ENCODE measurements around the gene ABCA1. TPM values are rescaled to one million over a fixed set of nuclear protein-coding genes. Genes with fewer than 3 reads are reported as not detected.

The ABCA1 gene
- total RNA-seq, 1 experiment from 2014 or later, result 2.3 TPM

DNA sequence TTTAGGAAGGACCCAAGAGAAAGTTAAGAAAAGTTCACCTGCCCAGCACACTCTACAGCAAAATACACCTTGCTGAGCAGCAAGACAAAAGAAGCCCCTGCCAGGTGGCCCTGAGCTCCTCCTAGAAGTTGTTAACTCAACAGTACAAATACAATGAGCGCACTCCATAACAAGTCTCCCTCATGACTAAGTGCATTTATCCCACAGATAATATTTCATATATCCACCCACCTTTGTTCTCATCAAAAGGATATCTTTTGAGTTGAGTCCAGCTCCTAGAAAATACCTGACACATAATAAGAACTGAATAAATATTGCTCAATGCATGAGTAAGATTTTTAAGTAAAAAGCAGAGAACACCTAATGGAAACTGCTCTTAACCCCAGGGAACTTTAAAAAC is 73.3 kb downstream of the ABCA1 start:
- Histone ChIP-seq H3K36me3 (ENCODE audit: low read depth, low read length) (no peaks in the 10 kb centered on the region), H3K27ac (ENCODE audit: low read length) (peak overlapping the region; percentile 94), H3K4me2 (ENCODE audit: low read length) (peak overlapping the region; percentile 82), H4K20me1 (ENCODE audit: low read length) (no peaks in the 10 kb centered on the region), H3K27me3 (ENCODE audit: low read length) (no peaks in the 10 kb centered on the region), H3K4me1 (ENCODE audit: insufficient read depth, low read length) (peaks cover 54% of the 10 kb centered on the region), H3K4me3 (ENCODE audit: low read length) (peak overlapping the region; percentile 43; the same call in 1 of the 2 replicates), H3K9me3 (ENCODE audit: low read length) (no peaks in the 10 kb centered on the region), H3F3A (ENCODE audit: low read length, unreplicated experiment) (peaks cover 4% of the 10 kb centered on the region), H3K9ac (ENCODE audit: low read length) (peak overlapping the region; percentile 48; the same call in 1 of the 2 replicates), H3K9me2 (replicated peaks; ENCODE audit: low read length) (no peaks in the 10 kb centered on the region), H3K79me2 (ENCODE audit: low read length) (no peaks in the 10 kb centered on the region), H2AFZ (ENCODE audit: low read length) (no peak overlapping the region)
- CTCF ChIA-PET, result interaction anchor here (0.7 kb wide), 1 partner anchor 8 kb away, joined by 5 read pairs; no protein-coding TSS in a partner anchor
- peak; percentile 69 for ATAC-seq
- no peak for TF ChIP-seq EZH2phosphoT487 (IDR thresholded peaks at IDR 0.05; ENCODE audit: borderline replicate concordance, low read length)
- TF ChIP-seq EZH2 (IDR thresholded peaks at IDR 0.05; ENCODE audit: low read length, unreplicated experiment), result no peak
- TF ChIP-seq, protein P1, sequence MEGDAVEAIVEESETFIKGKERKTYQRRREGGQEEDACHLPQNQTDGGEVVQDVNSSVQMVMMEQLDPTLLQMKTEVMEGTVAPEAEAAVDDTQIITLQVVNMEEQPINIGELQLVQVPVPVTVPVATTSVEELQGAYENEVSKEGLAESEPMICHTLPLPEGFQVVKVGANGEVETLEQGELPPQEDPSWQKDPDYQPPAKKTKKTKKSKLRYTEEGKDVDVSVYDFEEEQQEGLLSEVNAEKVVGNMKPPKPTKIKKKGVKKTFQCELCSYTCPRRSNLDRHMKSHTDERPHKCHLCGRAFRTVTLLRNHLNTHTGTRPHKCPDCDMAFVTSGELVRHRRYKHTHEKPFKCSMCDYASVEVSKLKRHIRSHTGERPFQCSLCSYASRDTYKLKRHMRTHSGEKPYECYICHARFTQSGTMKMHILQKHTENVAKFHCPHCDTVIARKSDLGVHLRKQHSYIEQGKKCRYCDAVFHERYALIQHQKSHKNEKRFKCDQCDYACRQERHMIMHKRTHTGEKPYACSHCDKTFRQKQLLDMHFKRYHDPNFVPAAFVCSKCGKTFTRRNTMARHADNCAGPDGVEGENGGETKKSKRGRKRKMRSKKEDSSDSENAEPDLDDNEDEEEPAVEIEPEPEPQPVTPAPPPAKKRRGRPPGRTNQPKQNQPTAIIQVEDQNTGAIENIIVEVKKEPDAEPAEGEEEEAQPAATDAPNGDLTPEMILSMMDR (conservative IDR thresholded peaks at IDR 0.05; ENCODE audit: low read depth, low read length), result no peak
- intact Hi-C loops (cut with micrococcal nuclease), result loop anchor here (2.0 to 10.0 kb wide), 3 partner anchors 74 to 200 kb away; no protein-coding TSS in a partner anchor
- POLR2A ChIA-PET (ENCODE audit: unreplicated experiment), result interaction anchor here (0.5 kb wide), 1 partner anchor 14 kb away, joined by 3 read pairs; no protein-coding TSS in a partner anchor
- peak; percentile 88 for DNase-seq
- no TSS peak for BruUV-seq (replicated peaks)

DNA sequence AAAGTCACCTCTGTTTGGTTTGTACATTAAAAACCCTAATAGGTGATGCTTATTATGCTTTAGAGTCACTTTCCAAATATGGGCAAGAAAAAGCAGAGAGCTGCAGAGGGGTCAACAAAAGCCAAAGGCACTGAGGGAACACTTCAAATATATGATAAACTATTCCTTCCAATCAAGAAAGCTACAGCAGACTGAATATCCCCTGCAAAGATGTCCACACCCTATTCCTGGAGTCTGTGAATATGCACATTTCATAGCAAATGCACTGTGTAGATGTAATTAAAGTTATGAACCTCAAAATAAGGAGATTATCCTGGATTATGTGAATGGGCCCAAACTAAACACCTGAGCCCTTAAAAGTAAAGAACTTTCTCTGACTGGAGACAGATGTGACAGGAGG is 74.3 kb downstream of the ABCA1 start:
- TF ChIP-seq, protein P1 (conservative IDR thresholded peaks at IDR 0.05; ENCODE audit: low read depth, low read length), result no peak
- TF ChIP-seq EZH2 (IDR thresholded peaks at IDR 0.05; ENCODE audit: low read length, unreplicated experiment), result no peak
- no peak for TF ChIP-seq EZH2phosphoT487 (IDR thresholded peaks at IDR 0.05; ENCODE audit: borderline replicate concordance, low read length)
- no peak overlapping the region for H2AFZ ChIP-seq (ENCODE audit: low read length)
- ATAC-seq (no peak), DNase-seq (no peak)
- H3K9me3 ChIP-seq (ENCODE audit: low read length), result no peaks in the 10 kb centered on the region
- intact Hi-C loops (cut with micrococcal nuclease), result loop anchor here (2.0 to 10.0 kb wide), 3 partner anchors 73 to 201 kb away; no protein-coding TSS in a partner anchor
- H3K36me3 ChIP-seq (ENCODE audit: low read depth, low read length), result no peaks in the 10 kb centered on the region
- peaks cover 4% of the 10 kb centered on the region for H3F3A ChIP-seq (ENCODE audit: low read length, unreplicated experiment)
- ChIA-PET POLR2A (ENCODE audit: unreplicated experiment) (no interaction called here), CTCF (no interaction called here)
- H4K20me1 ChIP-seq (ENCODE audit: low read length), result no peaks in the 10 kb centered on the region
- H3K4me2 ChIP-seq (ENCODE audit: low read length), result peak overlapping the region; percentile 82; the same call in 1 of the 2 replicates
- H3K4me3 ChIP-seq (ENCODE audit: low read length), result no peak overlapping the region
- no peaks in the 10 kb centered on the region for H3K9me2 ChIP-seq (replicated peaks; ENCODE audit: low read length)
- BruUV-seq (replicated peaks), result no TSS peak
- no peaks in the 10 kb centered on the region for H3K27me3 ChIP-seq (ENCODE audit: low read length)
- peak overlapping the region; percentile 94 for H3K27ac ChIP-seq (ENCODE audit: low read length)
- peaks cover 48% of the 10 kb centered on the region for H3K4me1 ChIP-seq (ENCODE audit: insufficient read depth, low read length)
- no peaks in the 10 kb centered on the region for H3K79me2 ChIP-seq (ENCODE audit: low read length)
- no peak overlapping the region for H3K9ac ChIP-seq (ENCODE audit: low read length)

DNA sequence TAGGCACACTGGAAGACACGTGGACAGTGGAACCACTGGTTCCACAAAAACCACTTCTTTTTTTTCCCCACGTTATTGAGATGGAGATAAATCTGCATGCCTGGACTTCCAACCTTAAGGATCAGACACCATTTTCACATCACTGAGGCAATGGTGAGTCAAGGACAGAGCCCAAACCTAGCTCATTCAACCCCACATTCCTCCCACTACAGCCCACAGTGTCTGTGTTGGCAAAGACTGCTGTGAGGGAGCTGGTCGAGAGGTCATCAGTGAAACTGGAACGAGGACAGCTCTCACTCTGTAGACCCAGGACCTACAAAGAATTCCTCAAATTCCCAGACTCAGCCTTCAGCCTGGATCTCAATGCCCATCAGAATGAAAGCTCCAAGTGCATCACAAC is 74.8 kb downstream of the ABCA1 start:
- ChIA-PET CTCF (no interaction called here), POLR2A (ENCODE audit: unreplicated experiment) (no interaction called here)
- Histone ChIP-seq H3K4me2 (ENCODE audit: low read length) (no peak overlapping the region), H2AFZ (ENCODE audit: low read length) (no peak overlapping the region), H4K20me1 (ENCODE audit: low read length) (no peaks in the 10 kb centered on the region), H3K9ac (ENCODE audit: low read length) (no peak overlapping the region), H3K9me2 (replicated peaks; ENCODE audit: low read length) (no peaks in the 10 kb centered on the region), H3K4me3 (ENCODE audit: low read length) (no peak overlapping the region), H3F3A (ENCODE audit: low read length, unreplicated experiment) (peaks cover 4% of the 10 kb centered on the region), H3K36me3 (ENCODE audit: low read depth, low read length) (no peaks in the 10 kb centered on the region), H3K27ac (ENCODE audit: low read length) (no peak overlapping the region), H3K27me3 (ENCODE audit: low read length) (no peaks in the 10 kb centered on the region), H3K4me1 (ENCODE audit: insufficient read depth, low read length) (peaks cover 48% of the 10 kb centered on the region), H3K9me3 (ENCODE audit: low read length) (no peaks in the 10 kb centered on the region), H3K79me2 (ENCODE audit: low read length) (no peaks in the 10 kb centered on the region)
- BruUV-seq (replicated peaks), result no TSS peak
- intact Hi-C loops (cut with micrococcal nuclease), result loop anchor here (10.0 kb wide), 2 partner anchors 142 to 202 kb away; no protein-coding TSS in a partner anchor
- TF ChIP-seq EZH2 (IDR thresholded peaks at IDR 0.05; ENCODE audit: low read length, unreplicated experiment), result no peak
- TF ChIP-seq, protein P1 (conservative IDR thresholded peaks at IDR 0.05; ENCODE audit: low read depth, low read length), result no peak
- TF ChIP-seq EZH2phosphoT487 (IDR thresholded peaks at IDR 0.05; ENCODE audit: borderline replicate concordance, low read length), result no peak
- DNase-seq, result no peak
- ATAC-seq, result no peak

All from PC-3 (cell line).